GM12891 (cell line): ENCODE results near the gene SYPL1.

ENCODE experiments used
- POLR2A ChIP-seq: IDR thresholded peaks from 2 replicates; pipeline ENCODE4 v1.6.1; 2011; ENCODE audit warnings: low read depth, low read length, control low read depth
- POLR2AphosphoS5 ChIP-seq: IDR thresholded peaks from 2 replicates; pipeline ENCODE4 v1.6.1; 2011; ENCODE audit warnings: low read depth, low read length, control low read depth
- TAF1 ChIP-seq: IDR thresholded peaks from 2 replicates; pipeline ENCODE4 v1.6.1; 2011; ENCODE audit warnings: low read depth, low read length, control low read depth

DNA sequence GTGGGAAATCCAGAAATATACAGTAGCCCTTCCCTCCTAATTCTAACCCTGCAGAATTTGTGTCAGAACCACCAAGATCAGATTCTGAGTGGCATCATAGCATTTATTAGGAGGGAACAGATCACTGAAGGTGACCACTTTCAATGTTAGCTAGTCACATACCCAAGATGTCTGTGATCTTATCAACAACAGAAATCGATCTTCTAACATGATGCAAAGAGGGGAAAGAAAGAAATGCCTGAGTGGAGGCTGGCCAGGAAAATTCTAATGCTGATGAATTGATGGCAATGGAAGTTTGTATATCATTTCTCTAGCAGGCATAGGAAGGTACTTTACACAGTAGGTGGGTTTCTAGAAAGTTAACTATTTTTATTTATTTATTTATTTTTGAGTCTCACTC lies 10.6 kb upstream of the SYPL1 start:
- TF ChIP-seq POLR2A (no peak), POLR2AphosphoS5 (no peak), TAF1 (no peak)
